SK-MEL-5 (cell line): Measurements from ENCODE around the gene LETM1. TPM values are rescaled to one million over a fixed set of nuclear protein-coding genes. Genes with fewer than 3 reads are reported as not detected.
A peak's percentile ranks its signal among the peaks of the same experiment; 100 is the strongest.

Source experiments
- DNase-seq: peaks from one replicate; pipeline ENCODE4 v3.0.0-alpha.2; 2016; ENCODE audit warnings: low read depth, low spot score
- in situ Hi-C: cut with HindIII; loops from 2 replicates; pipeline ENCODE4 v1.10.0; 2016; ENCODE audit warnings: low sequenced_read_pairs, high pct_unique_total_duplicates, low pct_unique_long_range_greater_than_20kb
- total RNA-seq: library from RNA; depleted of rRNA; stranded (reverse); fragments of >200 nt; shearing (Covaris generic); gene quantifications from 2 replicates; pipeline ENCODE4 v1.2.3, GENCODE V29; 2014; rRNA removed

Gene LETM1
- total RNA-seq, 1 experiment from 2014 or later, result 45.9 TPM

GRCh38 chr4:1767061-1767769, 88.7 kb downstream of the LETM1 start:
- no peak for DNase-seq

GRCh38 chr4:1766106-1767060, 89.6 kb downstream of the LETM1 start:
- DNase-seq, result no peak
- in situ Hi-C loops, result no loop called here

More at GRCh38 chr4:1767061-1767769, 88.7 kb downstream of the LETM1 start:
- in situ Hi-C loops, result no loop called here

GRCh38 chr4:1765409-1766072, 90.4 kb downstream of the LETM1 start:
- DNase-seq, result no peak
- in situ Hi-C loops, result no loop called here

GRCh38 chr4:1764670-1765069, 91.3 kb downstream of the LETM1 start:
- in situ Hi-C loops, result no loop called here
- no peak for DNase-seq

- in situ Hi-C loops, result no loop called here
- peak; percentile 74 for DNase-seq
These were observed 92.3 kb downstream of the LETM1 start for GRCh38 chr4:1763550-1764080.

GRCh38 chr4:1763070-1763549, 92.8 kb downstream of the LETM1 start:
- in situ Hi-C loops, result no loop called here
- no peak for DNase-seq

- in situ Hi-C loops, result no loop called here
- no peak for DNase-seq
These were observed 93.5 kb downstream of the LETM1 start for GRCh38 chr4:1762264-1763010.

Other genes starting within 250 kb of the LETM1 start
- 1.7 and 2.1 TPM in 2 replicates for gene FAM53A, start 171.8 kb downstream of the LETM1 start, total RNA-seq
- gene SLBP, start 143.8 kb downstream of the LETM1 start, total RNA-seq, result 81.9 and 86.1 TPM in 2 replicates
- 27.1 and 27.2 TPM in 2 replicates for gene TMEM129, start 134.8 kb downstream of the LETM1 start, total RNA-seq
- 9.7 and 13.7 TPM in 2 replicates for gene TACC3, start 134.6 kb downstream of the LETM1 start, total RNA-seq
- gene FGFR3, start 62.9 kb downstream of the LETM1 start, total RNA-seq, result 0.03 and 0.32 TPM in 2 replicates
- gene NSD2, start 15.2 kb upstream of the LETM1 start, total RNA-seq, result 24.8 and 25.9 TPM in 2 replicates
- gene NELFA, start 152.8 kb upstream of the LETM1 start, total RNA-seq, result 14.7 and 17.0 TPM in 2 replicates
- gene NAT8L, start 203.2 kb upstream of the LETM1 start, total RNA-seq, result 3.8 and 3.9 TPM in 2 replicates